Measurements from ENCODE around the gene ST8SIA1. TPM values are rescaled to one million over a fixed set of nuclear protein-coding genes. Genes with fewer than 3 reads are reported as not detected.
A peak's percentile ranks its signal among the peaks of the same experiment; 100 is the strongest.

The ST8SIA1 gene
- total and polyA plus RNA-seq, 4 donors = 16.4 to 41.9 (median 36.3) TPM

GRCh38 chr12:22357531-22357930 lies 23.0 kb upstream of the ST8SIA1 start:
- Histone ChIP-seq H3K4me3 (ENCODE audit: low read depth, low read length) (no peak overlapping the region), H3K27ac (ENCODE audit: low read depth, low read length) (no peak overlapping the region), H3K36me3 (ENCODE audit: control insufficient read depth, insufficient read depth, low read length) (no peaks in the 10 kb centered on the region), H3K27me3 (ENCODE audit: control insufficient read depth, insufficient read depth, low read length) (no peaks in the 10 kb centered on the region), H3K9me3 (ENCODE audit: control insufficient read depth, insufficient read depth, low read length) (no peaks in the 10 kb centered on the region), H3K4me1 (ENCODE audit: control insufficient read depth, insufficient read depth, low read length) (no peaks in the 10 kb centered on the region)
- DNase-seq (ENCODE audit: low read depth in 4 of 6, low spot score in 6 of 6) = no peak
- 100% methylated on average over 2 of the region's 3 CpGs for WGBS (ENCODE audit: insufficient coverage)

- no peak overlapping the region for H3K27ac ChIP-seq (ENCODE audit: low read depth, low read length)
- no peaks in the 10 kb centered on the region for H3K27me3 ChIP-seq (ENCODE audit: control insufficient read depth, insufficient read depth, low read length)
- H3K36me3 ChIP-seq (ENCODE audit: control insufficient read depth, insufficient read depth, low read length) = no peaks in the 10 kb centered on the region
- H3K4me3 ChIP-seq (ENCODE audit: low read depth, low read length) = no peak overlapping the region
- H3K9me3 ChIP-seq (ENCODE audit: control insufficient read depth, insufficient read depth, low read length) = no peaks in the 10 kb centered on the region
- no peaks in the 10 kb centered on the region for H3K4me1 ChIP-seq (ENCODE audit: control insufficient read depth, insufficient read depth, low read length)
- no peak for DNase-seq (ENCODE audit: low read depth in 4 of 6, low spot score in 6 of 6)
- WGBS (ENCODE audit: insufficient coverage) = no CpG with 5 or more reads among the region's 1 CpG
These were observed 21.7 kb upstream of the ST8SIA1 start for GRCh38 chr12:22356231-22356630.

- no peaks in the 10 kb centered on the region for H3K27me3 ChIP-seq (ENCODE audit: control insufficient read depth, insufficient read depth, low read length)
- no peaks in the 10 kb centered on the region for H3K9me3 ChIP-seq (ENCODE audit: control insufficient read depth, insufficient read depth, low read length)
- H3K36me3 ChIP-seq (ENCODE audit: control insufficient read depth, insufficient read depth, low read length) = no peaks in the 10 kb centered on the region
- no peak overlapping the region for H3K4me3 ChIP-seq (ENCODE audit: low read depth, low read length)
- no peak overlapping the region for H3K27ac ChIP-seq (ENCODE audit: low read depth, low read length)
- no CpG with 5 or more reads among the region's 5 CpGs for WGBS (ENCODE audit: insufficient coverage)
- H3K4me1 ChIP-seq (ENCODE audit: control insufficient read depth, insufficient read depth, low read length) = no peaks in the 10 kb centered on the region
- DNase-seq (ENCODE audit: low read depth in 4 of 6, low spot score in 6 of 6) = no peak
These were observed 20.6 kb upstream of the ST8SIA1 start for GRCh38 chr12:22355011-22355580.

- DNase-seq (ENCODE audit: low read depth in 4 of 6, low spot score in 6 of 6) = no peak
- Histone ChIP-seq H3K36me3 (ENCODE audit: control insufficient read depth, insufficient read depth, low read length) (no peaks in the 10 kb centered on the region), H3K27ac (ENCODE audit: low read depth, low read length) (no peak overlapping the region), H3K4me1 (ENCODE audit: control insufficient read depth, insufficient read depth, low read length) (no peaks in the 10 kb centered on the region), H3K9me3 (ENCODE audit: control insufficient read depth, insufficient read depth, low read length) (no peaks in the 10 kb centered on the region), H3K27me3 (ENCODE audit: control insufficient read depth, insufficient read depth, low read length) (no peaks in the 10 kb centered on the region), H3K4me3 (ENCODE audit: low read depth, low read length) (no peak overlapping the region)
- 100% methylated on average over 1 of the region's 1 CpG for WGBS (ENCODE audit: insufficient coverage)
These were observed 19.3 kb upstream of the ST8SIA1 start for GRCh38 chr12:22353615-22354325.

GRCh38 chr12:22350886-22351285 lies 16.4 kb upstream of the ST8SIA1 start:
- no peaks in the 10 kb centered on the region for H3K9me3 ChIP-seq (ENCODE audit: control insufficient read depth, insufficient read depth, low read length)
- DNase-seq (ENCODE audit: low read depth in 4 of 6, low spot score in 6 of 6) = no peak
- H3K36me3 ChIP-seq (ENCODE audit: control insufficient read depth, insufficient read depth, low read length) = no peaks in the 10 kb centered on the region
- no peak overlapping the region for H3K4me3 ChIP-seq (ENCODE audit: low read depth, low read length)
- H3K27me3 ChIP-seq (ENCODE audit: control insufficient read depth, insufficient read depth, low read length) = no peaks in the 10 kb centered on the region
- H3K27ac ChIP-seq (ENCODE audit: low read depth, low read length) = no peak overlapping the region
- H3K4me1 ChIP-seq (ENCODE audit: control insufficient read depth, insufficient read depth, low read length) = no peaks in the 10 kb centered on the region
- WGBS (ENCODE audit: insufficient coverage) = 50% methylated on average over 4 of the region's 4 CpGs

GRCh38 chr12:22348208-22348607 lies 13.7 kb upstream of the ST8SIA1 start:
- 100% methylated on average over 1 of the region's 5 CpGs for WGBS (ENCODE audit: insufficient coverage)
- Histone ChIP-seq H3K4me3 (ENCODE audit: low read depth, low read length) (no peak overlapping the region), H3K27ac (ENCODE audit: low read depth, low read length) (no peak overlapping the region), H3K36me3 (ENCODE audit: control insufficient read depth, insufficient read depth, low read length) (no peaks in the 10 kb centered on the region), H3K9me3 (ENCODE audit: control insufficient read depth, insufficient read depth, low read length) (no peaks in the 10 kb centered on the region), H3K4me1 (ENCODE audit: control insufficient read depth, insufficient read depth, low read length) (no peaks in the 10 kb centered on the region), H3K27me3 (ENCODE audit: control insufficient read depth, insufficient read depth, low read length) (no peaks in the 10 kb centered on the region)
- no peak for DNase-seq (ENCODE audit: low read depth in 4 of 6, low spot score in 6 of 6)

GRCh38 chr12:22340143-22340542 lies 5.6 kb upstream of the ST8SIA1 start:
- DNase-seq (ENCODE audit: low read depth in 4 of 6, low spot score in 6 of 6) = no peak
- Histone ChIP-seq H3K36me3 (ENCODE audit: control insufficient read depth, insufficient read depth, low read length) (no peaks in the 10 kb centered on the region), H3K27ac (ENCODE audit: low read depth, low read length) (no peak overlapping the region), H3K27me3 (ENCODE audit: control insufficient read depth, insufficient read depth, low read length) (no peaks in the 10 kb centered on the region), H3K4me1 (ENCODE audit: control insufficient read depth, insufficient read depth, low read length) (no peaks in the 10 kb centered on the region), H3K4me3 (ENCODE audit: low read depth, low read length) (no peak overlapping the region), H3K9me3 (ENCODE audit: control insufficient read depth, insufficient read depth, low read length) (peaks cover 1% of the 10 kb centered on the region)
- whole genome bisulfite sequencing (ENCODE audit: insufficient coverage) = 92% methylated on average over 2 of the region's 4 CpGs

GRCh38 chr12:22339691-22340090 lies 5.2 kb upstream of the ST8SIA1 start:
- DNase-seq (ENCODE audit: low read depth in 4 of 6, low spot score in 6 of 6) = no peak
- peaks cover 1% of the 10 kb centered on the region for H3K9me3 ChIP-seq (ENCODE audit: control insufficient read depth, insufficient read depth, low read length)
- 89% methylated on average over 9 of the region's 9 CpGs for WGBS (ENCODE audit: insufficient coverage)
- no peak overlapping the region for H3K27ac ChIP-seq (ENCODE audit: low read depth, low read length)
- no peaks in the 10 kb centered on the region for H3K36me3 ChIP-seq (ENCODE audit: control insufficient read depth, insufficient read depth, low read length)
- H3K27me3 ChIP-seq (ENCODE audit: control insufficient read depth, insufficient read depth, low read length) = no peaks in the 10 kb centered on the region
- H3K4me3 ChIP-seq (ENCODE audit: low read depth, low read length) = no peak overlapping the region
- no peaks in the 10 kb centered on the region for H3K4me1 ChIP-seq (ENCODE audit: control insufficient read depth, insufficient read depth, low read length)

GRCh38 chr12:22335794-22336166 lies 1.3 kb upstream of the ST8SIA1 start:
- Histone ChIP-seq H3K27me3 (ENCODE audit: control insufficient read depth, insufficient read depth, low read length) (no peaks in the 10 kb centered on the region), H3K27ac (ENCODE audit: low read depth, low read length) (peak overlapping the region; percentile 92), H3K9me3 (ENCODE audit: control insufficient read depth, insufficient read depth, low read length) (no peaks in the 10 kb centered on the region), H3K4me1 (ENCODE audit: control insufficient read depth, insufficient read depth, low read length) (peaks cover 8% of the 10 kb centered on the region), H3K4me3 (ENCODE audit: low read depth, low read length) (peak overlapping the region; percentile 79), H3K36me3 (ENCODE audit: control insufficient read depth, insufficient read depth, low read length) (no peaks in the 10 kb centered on the region)
- WGBS (ENCODE audit: insufficient coverage) = 0% methylated on average over 1 of the region's 6 CpGs
- DNase-seq (ENCODE audit: low read depth in 4 of 6, low spot score in 6 of 6) = no peak

Data from spinal cord (tissue), 10 donors.